GM19193 (cell line): ENCODE measurements around the gene NHEJ1.

Source experiments
- POLR2A ChIP-seq: IDR thresholded peaks from 4 replicates; pipeline ENCODE4 v1.6.1; 2011; ENCODE audit not compliant: insufficient read depth, insufficient read length; ENCODE audit errors: extremely low read depth

Gene NHEJ1

DNA sequence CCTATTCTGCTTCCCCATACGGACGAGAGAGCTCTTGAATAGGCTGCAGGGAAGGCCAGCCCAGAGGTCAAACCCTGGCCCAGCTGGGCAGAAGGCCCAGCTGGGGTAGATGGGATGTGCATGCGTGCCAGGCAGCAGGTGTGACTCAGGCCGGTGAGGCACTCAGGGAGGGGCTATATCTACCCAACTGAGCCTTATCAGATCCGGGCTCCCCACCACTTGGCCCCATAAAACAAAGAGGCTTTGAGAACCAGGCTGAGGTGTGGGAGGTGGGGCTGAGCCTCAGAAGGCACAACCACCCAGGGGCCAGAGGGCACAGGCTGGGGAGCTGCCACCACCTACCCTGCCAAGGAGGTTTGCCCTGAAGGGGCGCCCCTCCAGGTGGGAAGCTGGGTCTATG, 111.3 kb downstream of the NHEJ1 start:
- no peak for TF ChIP-seq POLR2A

- no peak for TF ChIP-seq POLR2A
Measured at GRCh38 chr2:219045937-219046550, 114.6 kb downstream of the NHEJ1 start.

GRCh38 chr2:219042750-219043149, 117.9 kb downstream of the NHEJ1 start:
- TF ChIP-seq POLR2A, result no peak

GRCh38 chr2:219042157-219042556, 118.5 kb downstream of the NHEJ1 start:
- no peak for TF ChIP-seq POLR2A

DNA sequence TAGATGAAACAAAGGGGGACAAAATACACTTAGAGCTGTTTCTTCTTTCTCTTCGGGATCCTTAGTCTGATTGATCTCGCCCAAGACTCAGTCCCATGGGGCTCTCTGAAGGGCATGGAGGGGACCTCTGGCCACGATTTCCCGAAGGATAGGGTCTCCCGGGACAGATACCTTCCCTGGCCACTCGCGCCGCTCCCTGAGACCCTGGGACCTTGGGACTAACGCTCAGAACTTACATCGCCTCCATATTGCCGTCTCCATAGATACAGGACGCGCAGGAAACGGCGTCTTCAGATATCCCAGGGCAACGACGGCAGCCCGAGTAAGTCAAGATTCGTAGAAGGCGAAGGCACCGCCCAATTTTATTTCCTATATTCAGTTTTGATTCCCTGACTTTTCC, 119.4 kb downstream of the NHEJ1 start, which contains the start of gene CFAP65:
Gene CFAP65, minus strand, starts transcription at position 265 of the 400 bp plus-strand sequence. CDS start 2,468 bp downstream, outside the sequence.
- no peak for TF ChIP-seq POLR2A

DNA sequence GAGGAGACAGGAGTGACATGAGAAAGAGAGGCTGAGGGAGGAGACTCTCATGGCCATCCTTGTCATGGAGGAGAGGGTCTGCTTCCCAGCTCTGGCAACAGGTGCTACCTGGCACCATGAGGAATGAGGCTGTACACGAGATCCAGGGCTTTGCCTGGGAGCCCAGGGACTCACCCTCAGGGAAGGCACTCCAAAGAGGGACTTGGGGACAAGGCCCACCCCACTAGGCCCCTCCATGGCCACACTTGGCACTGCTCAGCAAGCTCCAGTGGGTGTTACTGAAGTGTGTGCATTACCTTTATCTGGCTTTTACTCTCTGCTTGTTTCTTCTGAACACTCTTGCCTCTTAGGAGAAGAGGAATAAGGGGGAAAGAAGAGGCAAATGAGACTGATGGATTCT, 122.0 kb downstream of the NHEJ1 start:
- no peak for TF ChIP-seq POLR2A

GRCh38 chr2:219037783-219038499, 122.7 kb downstream of the NHEJ1 start:
- TF ChIP-seq POLR2A, result no peak

DNA sequence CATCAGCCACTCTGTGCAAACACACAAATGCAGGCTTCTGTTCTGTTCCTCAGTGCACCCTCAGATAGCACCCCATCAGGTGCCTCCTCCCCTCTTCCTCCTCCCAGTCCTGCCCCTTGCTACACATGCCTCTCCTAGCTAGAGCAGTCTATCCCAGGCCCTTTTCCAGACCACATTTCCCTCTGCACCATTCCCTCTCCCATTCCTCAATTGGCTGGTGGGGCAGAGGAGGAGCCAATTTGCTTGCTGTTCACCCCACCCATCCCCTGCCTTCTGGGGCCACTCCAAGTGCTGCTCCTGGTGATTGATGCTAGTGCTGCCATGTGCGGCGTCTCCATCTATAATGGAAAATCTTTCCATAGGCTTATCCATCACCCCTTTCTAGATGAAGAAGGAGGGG, 124.7 kb downstream of the NHEJ1 start:
- TF ChIP-seq POLR2A, result no peak

DNA sequence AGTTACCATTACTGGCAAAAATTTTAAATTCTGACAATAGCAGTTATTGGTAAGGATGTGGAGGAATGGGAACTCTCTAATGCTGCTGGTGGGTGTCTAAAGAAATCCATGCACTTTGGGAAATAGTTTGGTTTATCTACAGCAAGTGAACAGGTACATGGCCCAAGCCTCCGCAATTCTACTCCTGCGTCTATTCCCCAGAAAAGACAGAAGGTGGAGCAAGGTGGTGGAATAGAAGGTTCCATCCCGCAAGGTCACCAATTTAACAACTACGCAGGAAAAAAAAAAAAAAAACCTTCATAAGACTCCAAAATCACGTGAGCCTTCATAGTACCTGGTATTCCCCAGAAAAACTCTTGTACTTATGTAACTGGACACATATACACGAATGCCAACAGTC, 125.8 kb downstream of the NHEJ1 start:
- TF ChIP-seq POLR2A, result no peak

DNA sequence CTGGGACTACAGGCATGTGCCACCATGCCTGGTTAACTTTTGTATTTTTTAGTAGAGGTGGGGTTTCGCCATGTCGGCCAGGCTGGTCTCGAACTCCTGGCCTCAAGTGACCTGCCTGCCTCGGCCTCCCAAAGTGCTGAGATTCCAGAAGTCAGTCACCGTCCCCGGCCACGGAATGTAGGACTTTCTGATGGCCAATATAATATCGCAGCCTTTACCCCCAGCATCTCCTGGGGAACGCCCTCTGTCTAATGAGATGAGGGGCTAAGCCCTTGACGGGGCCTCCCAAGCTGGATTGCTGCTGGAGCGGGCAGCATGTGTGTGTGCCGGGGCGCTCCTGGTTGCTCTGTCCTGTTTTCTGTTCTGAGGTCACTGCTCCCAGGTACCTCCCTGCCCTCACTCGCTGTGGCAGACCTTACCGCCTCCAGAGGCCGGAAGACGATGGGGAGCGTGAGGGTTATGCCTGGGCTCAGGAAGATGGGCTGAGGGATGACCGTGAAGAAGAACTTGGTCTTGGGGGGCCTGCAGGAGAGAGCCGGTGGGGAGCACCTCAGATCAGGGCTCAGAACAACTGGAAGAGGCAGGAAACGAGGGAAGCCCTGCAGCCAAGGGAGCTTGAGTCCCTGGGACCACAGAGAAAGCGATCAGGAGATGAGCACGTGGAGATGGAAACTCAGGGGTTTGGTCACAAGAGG, 128.4 kb downstream of the NHEJ1 start:
- no peak for TF ChIP-seq POLR2A

DNA sequence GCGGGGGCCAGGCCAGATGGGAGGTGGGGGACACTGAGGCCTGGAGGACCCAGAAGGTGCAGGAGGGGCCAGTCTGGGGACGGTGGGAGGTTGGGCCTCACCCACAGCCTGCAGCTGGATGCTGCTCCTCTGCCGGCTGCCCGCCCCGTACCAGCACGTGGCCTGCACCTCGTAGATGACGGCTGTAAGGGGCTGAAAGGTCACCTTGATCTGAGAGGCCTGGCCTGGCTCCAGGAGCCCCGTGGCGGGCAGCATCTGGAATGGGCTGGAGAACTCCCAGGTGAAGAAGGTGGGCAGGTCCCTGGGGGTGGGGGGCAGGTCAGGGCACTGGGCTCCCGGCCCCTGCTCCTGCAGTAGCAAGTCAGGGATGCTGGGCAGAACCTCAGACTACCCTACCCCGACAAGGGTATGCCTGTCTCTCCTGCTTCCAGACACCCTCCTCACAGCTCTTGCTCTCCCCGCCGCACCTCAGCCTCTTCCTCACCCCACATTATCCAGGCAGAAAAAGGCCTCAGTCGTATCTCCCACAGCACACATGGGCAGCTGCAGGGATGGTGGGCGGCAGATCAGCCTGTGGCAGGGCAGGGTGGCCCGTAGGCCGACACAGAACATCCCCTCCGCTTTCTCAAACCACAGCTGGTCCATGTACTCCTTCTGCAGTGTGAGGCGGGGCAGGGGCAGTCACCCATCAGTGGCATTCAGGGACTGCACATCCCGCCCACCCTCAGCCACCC, 129.4 kb downstream of the NHEJ1 start:
- no peak for TF ChIP-seq POLR2A

GRCh38 chr2:219030177-219030940, 130.3 kb downstream of the NHEJ1 start:
- no peak for TF ChIP-seq POLR2A

- TF ChIP-seq POLR2A, result no peak
Measured at GRCh38 chr2:219029829-219030165, 130.8 kb downstream of the NHEJ1 start.

- no peak for TF ChIP-seq POLR2A
Measured at GRCh38 chr2:219028996-219029828, 131.4 kb downstream of the NHEJ1 start.

- no peak for TF ChIP-seq POLR2A
Measured at GRCh38 chr2:219028141-219028540, 132.5 kb downstream of the NHEJ1 start.
